GM12801 (cell line): Measurements from ENCODE around the gene CEBPE.

Experiments
- TF ChIP-seq, protein P1 (sequence below): IDR thresholded peaks from one replicate; pipeline ENCODE4 v1.5.1; 2011; ENCODE audit warnings: control low read depth; ENCODE audit not compliant: insufficient read length; ENCODE audit errors: extremely low read depth

The CEBPE gene

DNA sequence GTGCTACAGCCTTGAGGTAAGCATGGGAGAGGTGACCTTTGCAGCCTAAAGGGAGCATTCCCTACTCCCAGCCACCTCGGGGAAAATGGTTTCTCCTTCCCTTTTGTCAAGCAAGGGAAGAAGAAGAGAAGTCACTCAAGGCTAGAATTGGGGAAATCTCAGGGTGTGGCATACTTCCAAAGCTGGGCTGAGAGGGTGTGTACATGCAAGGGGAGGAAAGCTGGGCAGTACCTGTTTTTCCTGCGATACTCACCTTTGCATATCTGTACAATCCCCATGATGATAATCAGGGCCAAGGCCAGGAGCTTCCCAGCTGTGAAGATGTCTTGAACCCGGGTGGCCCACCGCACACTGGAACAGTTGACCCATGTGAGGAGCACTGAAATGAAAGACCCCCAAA is 23.8 kb upstream of the CEBPE start:
- TF ChIP-seq, protein P1, sequence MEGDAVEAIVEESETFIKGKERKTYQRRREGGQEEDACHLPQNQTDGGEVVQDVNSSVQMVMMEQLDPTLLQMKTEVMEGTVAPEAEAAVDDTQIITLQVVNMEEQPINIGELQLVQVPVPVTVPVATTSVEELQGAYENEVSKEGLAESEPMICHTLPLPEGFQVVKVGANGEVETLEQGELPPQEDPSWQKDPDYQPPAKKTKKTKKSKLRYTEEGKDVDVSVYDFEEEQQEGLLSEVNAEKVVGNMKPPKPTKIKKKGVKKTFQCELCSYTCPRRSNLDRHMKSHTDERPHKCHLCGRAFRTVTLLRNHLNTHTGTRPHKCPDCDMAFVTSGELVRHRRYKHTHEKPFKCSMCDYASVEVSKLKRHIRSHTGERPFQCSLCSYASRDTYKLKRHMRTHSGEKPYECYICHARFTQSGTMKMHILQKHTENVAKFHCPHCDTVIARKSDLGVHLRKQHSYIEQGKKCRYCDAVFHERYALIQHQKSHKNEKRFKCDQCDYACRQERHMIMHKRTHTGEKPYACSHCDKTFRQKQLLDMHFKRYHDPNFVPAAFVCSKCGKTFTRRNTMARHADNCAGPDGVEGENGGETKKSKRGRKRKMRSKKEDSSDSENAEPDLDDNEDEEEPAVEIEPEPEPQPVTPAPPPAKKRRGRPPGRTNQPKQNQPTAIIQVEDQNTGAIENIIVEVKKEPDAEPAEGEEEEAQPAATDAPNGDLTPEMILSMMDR: no peak

DNA sequence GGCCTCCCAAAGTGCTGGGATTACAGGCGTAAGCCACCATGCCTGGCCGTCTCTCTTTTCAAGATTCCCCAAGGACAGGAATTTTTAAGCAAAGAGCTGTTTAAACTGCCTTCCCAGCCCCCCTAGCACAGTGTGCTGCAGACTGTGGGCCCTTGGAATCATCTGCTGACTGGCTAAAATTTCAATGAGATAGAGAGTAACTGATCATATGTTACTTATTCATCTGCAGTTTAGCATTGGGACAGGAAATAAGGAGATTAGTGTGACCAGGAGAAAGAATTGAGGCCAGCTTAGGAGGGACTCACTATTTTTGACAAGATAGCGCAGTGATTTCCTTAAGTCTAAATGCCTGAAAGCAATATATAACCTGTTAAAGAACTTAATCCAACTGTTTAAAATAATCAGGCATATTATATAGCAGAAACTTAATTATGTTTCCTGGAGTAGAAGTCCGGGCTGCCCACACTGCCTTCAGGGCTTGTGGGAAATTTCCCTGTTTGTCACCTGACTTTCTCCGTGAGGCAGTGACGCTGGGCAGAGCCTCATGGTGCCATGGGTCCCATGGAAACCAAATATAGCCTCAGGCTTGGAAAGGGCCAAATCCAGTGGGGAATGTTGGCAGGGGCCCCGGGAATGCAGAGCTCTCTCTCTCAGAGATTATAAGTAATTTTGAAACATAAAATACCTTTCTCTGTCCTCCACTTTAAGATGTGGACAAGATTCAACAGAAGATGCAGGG is 22.8 kb upstream of the CEBPE start:
- TF ChIP-seq, protein P1: no peak

DNA sequence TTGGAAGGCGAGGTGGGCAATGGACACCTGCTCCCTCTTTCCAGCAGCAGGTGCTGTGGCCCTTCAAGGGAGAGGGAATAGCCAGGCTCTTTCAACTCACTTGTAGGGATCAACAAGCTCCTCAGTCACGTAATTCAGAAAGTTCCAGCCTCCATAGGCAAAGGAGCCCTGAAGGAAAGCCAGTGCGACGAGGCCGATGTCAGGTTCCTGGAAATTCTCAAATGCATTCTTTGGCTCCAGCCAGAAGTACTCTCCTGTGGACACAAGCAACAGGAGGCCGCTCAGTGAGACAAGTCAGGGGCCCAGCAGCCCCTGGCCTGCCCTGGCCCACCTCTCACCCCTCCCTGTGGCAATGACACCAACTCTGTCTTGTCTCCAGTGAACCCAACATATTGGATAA is 21.3 kb upstream of the CEBPE start:
- TF ChIP-seq, protein P1: no peak

DNA sequence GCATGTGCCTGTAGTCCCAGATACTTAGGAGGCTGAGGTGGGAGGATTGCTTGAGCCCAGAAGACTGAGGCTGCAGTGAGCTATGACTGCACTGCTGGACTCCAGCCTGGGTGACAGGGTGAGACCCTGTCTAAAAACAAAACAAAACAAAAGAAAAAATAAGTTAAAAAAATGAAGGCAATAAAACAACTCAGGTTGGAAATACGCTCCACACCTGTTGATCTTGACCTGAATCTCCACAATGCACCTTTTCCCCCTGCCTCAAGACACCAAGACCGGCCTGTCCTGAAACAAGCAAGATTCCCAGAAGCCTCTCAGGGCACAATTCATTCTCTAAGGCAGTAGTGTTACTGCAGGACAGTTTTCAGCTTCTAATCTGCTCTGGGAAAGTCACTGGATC is 20.8 kb upstream of the CEBPE start:
- TF ChIP-seq, protein P1: no peak

DNA sequence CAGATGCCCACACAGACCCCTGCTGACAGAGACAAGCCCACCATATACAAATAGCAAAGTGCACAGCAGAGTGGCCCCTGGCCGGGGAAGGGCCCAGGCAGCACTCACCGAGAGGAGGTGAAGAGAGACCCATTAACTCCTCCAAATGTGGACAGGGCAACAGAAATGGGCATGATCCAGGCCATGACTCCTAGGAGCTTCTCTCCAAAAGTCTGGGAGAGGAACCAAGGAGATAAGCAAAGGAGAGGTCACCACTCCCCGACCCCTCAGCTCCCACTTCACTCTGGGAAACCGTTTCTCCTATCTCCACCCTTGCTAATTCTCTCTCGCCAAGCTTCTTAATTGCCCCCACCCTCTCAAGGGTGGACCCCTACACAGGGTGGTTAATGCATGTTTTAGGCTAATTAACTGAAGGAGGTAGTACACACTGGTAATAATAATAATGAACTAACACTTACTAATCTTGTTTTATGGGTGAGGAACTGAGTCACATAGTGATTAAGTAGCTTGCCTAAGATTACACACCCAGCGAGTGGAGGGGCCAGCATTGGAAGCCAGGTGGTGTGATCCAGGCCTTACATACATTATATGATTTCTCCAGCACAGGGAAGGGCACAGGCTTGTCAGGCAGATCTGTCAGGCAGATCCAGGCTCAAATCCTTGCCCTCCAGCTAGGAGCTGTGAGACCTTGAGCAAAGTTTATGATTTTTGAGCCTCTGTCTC is 18.9 kb upstream of the CEBPE start:
- TF ChIP-seq, protein P1: no peak

DNA sequence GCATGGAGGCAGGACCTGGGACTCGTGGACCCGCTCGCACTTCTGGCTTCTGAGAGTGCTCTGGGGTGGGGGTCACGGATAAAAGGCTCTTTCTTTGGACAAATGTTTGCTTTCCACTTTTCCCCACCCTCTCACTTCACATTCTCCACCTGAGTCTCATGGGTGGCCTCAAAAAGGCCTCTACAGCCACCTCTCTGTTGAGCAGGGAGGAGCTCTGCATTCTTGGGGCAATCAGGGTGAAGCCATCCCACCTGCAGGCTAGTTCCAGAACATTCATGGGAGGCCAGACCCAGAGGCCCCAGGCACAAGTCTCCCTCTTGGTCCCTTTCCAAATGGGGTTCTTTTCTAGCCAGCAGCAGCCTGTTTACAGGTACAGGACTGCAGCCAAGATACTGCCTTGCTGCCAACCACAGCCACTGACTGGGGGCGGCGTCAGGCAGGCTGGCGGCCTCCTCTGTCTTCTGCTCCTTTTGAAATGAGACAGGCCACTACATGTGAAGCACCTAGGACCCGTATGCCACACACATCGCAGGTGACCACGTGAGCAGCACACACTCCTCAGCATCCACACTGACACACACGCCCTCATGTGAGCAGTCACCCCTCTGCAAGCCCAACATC is 18.2 kb upstream of the CEBPE start:
- TF ChIP-seq, protein P1: no peak

DNA sequence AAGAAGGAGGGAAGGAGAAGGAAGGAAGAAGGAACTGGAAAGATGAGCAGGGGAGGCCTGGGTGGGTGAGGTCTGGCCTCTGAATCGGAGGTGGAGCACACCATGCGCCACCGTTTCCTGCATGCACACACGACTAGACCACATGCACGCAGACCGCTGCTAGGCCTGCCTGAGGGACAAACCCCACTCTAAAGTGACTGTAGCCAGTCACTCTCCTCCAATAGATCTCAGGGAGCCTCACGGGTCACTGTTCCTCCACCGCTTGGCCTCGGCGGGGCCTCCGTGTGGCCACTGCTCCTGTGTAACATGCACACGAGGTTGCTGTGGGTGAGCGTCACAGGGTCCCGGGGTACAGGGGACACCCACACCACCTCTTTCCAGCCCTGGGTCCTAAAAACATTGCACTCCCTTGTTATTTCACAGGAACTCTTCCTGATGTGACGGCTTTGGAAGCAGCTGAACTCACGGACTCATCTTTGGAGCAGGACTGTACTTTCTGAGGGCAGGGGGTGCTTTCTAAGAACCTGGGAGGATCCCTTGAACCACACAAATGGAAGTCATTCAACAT is 17.6 kb upstream of the CEBPE start:
- TF ChIP-seq, protein P1: no peak
